DMS53 treated with DMSO at 0.1 percent for 48 hours (cell line): ENCODE measurements around the gene CD37.
"Not testable (repeated sequence)": the region's sequence is repeated elsewhere in the genome, so short reads cannot be mapped to it uniquely, and the experiment has no call there.

Source experiments
- DNase-seq: peaks from one replicate; lab custom pipeline; 2025; ENCODE audit not compliant: unreplicated experiment; lab: John Stamatoyannopoulos, UW

Gene CD37

GRCh38 chr19:49335071-49335783, at the start of gene CD37:
CD37 (plus strand) TSS chr19:49335406; CDS start chr19:49335541, 135 bp downstream.
- no peak for DNase-seq

- no peak for DNase-seq
These were observed 48.0 kb upstream of the CD37 start for GRCh38 chr19:49287141-49287770.

- DNase-seq = not testable (repeated sequence)
These were observed 47.0 kb upstream of the CD37 start for GRCh38 chr19:49288205-49288604.

- not testable (repeated sequence) for DNase-seq
These were observed 45.9 kb upstream of the CD37 start for GRCh38 chr19:49289286-49289685.

- no peak for DNase-seq
These were observed 44.7 kb upstream of the CD37 start for GRCh38 chr19:49290517-49290916.

- no peak for DNase-seq
These were observed 40.8 kb upstream of the CD37 start for GRCh38 chr19:49294401-49294800.

GRCh38 chr19:49295208-49295880, 39.9 kb upstream of the CD37 start:
- no peak for DNase-seq

- no peak for DNase-seq
These were observed 37.8 kb upstream of the CD37 start for GRCh38 chr19:49297403-49297802.

GRCh38 chr19:49298653-49299052, 36.6 kb upstream of the CD37 start:
- DNase-seq = not testable (repeated sequence)

- DNase-seq = peak; percentile 6
These were observed 33.9 kb upstream of the CD37 start for GRCh38 chr19:49301165-49301865.

GRCh38 chr19:49301866-49302252, 33.3 kb upstream of the CD37 start:
- no peak for DNase-seq

GRCh38 chr19:49306734-49307133, 28.5 kb upstream of the CD37 start:
- not testable (repeated sequence) for DNase-seq

GRCh38 chr19:49309087-49309486, 26.1 kb upstream of the CD37 start:
- no peak for DNase-seq

- no peak for DNase-seq
These were observed 20.1 kb upstream of the CD37 start for GRCh38 chr19:49315111-49315510.

- DNase-seq = no peak
These were observed 18.9 kb upstream of the CD37 start for GRCh38 chr19:49316284-49316683.

GRCh38 chr19:49318296-49318695, 16.9 kb upstream of the CD37 start:
- DNase-seq = no peak

GRCh38 chr19:49324801-49325576, 10.2 kb upstream of the CD37 start, which contains the start of gene SLC6A16:
SLC6A16 (minus strand) TSS chr19:49325191; CDS start chr19:49311347, 13,844 bp downstream.
- no peak for DNase-seq

- DNase-seq = not testable (repeated sequence)
These were observed 9.4 kb upstream of the CD37 start for GRCh38 chr19:49325756-49326155.

GRCh38 chr19:49326165-49326704, 9.0 kb upstream of the CD37 start:
- DNase-seq = no peak

GRCh38 chr19:49327878-49328544, 7.2 kb upstream of the CD37 start:
- no peak for DNase-seq
